Vagina (tissue), 2 donors: Measurements from ENCODE around the gene CD151.

Experiments used
- CTCF ChIP-seq, 3 experiments: fragments of 450-650 bp in 2 of 3; fragments of 200-600 bp in 1 of 3; sonication (generic) in 1 of 3; IDR thresholded peaks; one replicate each; pipeline ENCODE4 v1.5.1; 2017 to 2019; ENCODE audit warnings: antibody characterized with exemption in 3 of 3, mild to moderate bottlenecking in 2 of 3, moderate library complexity in 2 of 3
- POLR2A ChIP-seq, 2 donors: fragments of 450-650 bp; IDR thresholded peaks; one replicate each; pipeline ENCODE4 v1.6.1; 2017; ENCODE audit warnings: antibody characterized with exemption in 2 of 2, mild to moderate bottlenecking in 2 of 2, moderate library complexity in 2 of 2

GRCh38 chr11:783581-784015 lies 49.2 kb upstream of the CD151 start:
- TF ChIP-seq CTCF (IDR thresholded peaks at IDR 0.05), result peak; percentile 17 to 59 (median 21)
- no peak for TF ChIP-seq POLR2A (IDR thresholded peaks at IDR 0.05)
